HG02970 (cell line): Measurements from ENCODE around the gene TPRN.

ENCODE experiments used
- ATAC-seq: cut with Tn5 transposase; IDR thresholded peaks from one replicate; pipeline ENCODE4 v1.9.1; 2021; ENCODE audit warnings: mild to moderate bottlenecking, moderate library complexity, moderate number of reproducible peaks; ENCODE audit not compliant: unreplicated experiment, low FRiP score

The TPRN gene

DNA sequence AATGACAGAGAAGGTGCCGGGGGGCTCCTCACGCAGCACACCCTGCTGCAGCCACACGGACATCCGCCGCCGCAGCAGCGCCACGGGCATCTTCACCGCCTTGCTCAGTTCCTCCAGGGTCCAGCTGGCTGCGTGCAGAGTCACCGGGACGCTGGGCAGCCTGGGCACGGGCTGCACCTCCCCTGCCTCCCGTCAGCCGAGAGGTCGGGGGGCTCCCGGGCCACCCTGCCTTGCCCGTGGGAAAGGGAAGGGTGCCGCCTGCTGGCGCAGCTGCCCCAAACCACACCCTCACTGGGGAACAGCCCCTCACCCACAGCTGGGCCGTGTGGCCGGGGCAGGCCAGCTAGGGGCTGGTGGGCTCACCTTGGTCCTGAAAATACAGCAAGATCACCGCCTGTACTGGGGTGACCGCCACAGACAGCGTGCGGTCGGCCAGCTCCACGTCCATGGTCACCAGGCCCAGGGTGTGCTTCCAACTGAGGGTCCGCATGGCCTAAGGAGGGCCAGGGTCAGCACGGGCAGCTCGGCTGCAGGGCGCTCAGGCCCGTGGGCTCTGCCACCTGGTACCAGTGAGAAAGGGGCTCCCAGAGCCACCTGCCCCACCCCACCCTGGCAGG is 25.1 kb downstream of the TPRN start:
- no peak for ATAC-seq

DNA sequence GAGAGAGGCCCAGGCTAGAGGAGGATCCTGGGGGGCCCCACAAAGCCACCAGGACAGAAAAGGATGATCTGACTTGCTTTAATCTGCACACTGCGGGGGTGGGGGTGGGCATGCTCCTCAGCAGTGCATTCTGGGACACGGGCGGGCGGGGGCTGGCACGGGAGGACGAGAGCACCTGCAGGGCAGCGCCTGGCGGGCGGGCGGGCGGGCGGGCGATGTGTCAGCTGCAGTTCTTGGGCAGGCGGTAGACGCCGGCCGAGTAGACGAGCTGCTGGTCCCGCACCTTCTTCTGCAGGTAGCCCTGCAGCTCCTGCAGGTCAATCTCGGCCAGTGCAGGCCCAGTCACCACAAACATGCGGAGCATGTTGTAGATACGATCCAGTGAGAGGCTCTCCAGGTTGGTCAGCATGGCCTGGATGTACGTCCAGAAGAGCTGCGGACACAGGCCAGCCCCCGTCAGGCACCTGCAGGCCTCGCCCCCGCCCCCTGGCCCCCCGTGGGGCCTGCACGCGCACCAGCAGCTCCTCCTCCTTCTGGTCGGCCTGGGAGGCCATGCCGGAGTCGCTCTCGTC is 25.7 kb downstream of the TPRN start:
- ATAC-seq, result no peak

DNA sequence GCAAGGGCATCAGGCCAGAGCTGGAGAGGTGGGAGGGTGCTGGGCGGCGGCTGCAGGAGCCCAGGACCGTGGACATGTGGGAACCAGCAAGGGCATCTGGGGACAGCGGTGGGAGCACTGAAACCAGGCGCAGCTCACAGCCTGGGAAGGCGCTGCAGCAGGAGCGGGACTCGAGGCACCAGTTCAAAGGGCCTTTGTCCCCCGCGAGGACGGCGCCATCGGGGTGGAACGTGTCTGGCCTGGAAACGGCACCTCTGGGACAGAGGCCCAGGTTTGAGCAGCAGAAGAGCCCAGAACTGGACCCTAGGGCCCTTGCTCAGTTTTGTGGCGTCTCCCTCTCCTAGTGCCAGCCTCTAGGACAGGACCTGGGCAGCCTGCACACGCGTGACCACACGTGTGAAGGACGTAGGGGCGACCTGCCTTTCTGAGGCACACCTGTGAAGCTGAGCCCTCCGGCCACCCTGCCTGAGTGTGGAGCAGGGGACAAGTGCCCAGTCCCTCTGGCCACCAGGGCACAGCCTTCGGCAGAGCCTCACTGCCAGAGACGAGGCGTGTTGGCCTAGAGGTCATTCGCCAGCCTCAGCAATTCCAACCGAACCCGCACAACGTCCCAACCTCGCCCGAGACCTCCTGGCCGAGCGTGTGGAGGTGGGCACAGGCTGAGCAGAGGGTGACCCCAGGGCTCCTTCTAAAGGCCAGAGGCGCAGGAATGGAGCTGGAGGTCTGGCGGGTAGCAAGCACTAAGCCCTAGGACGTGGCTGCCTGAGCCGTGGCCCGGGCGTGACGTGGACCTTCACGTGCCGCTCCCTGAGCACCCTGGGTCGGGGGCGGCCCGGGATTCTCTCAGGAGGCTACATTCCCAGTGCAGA is 26.5 kb downstream of the TPRN start:
- no peak for ATAC-seq

DNA sequence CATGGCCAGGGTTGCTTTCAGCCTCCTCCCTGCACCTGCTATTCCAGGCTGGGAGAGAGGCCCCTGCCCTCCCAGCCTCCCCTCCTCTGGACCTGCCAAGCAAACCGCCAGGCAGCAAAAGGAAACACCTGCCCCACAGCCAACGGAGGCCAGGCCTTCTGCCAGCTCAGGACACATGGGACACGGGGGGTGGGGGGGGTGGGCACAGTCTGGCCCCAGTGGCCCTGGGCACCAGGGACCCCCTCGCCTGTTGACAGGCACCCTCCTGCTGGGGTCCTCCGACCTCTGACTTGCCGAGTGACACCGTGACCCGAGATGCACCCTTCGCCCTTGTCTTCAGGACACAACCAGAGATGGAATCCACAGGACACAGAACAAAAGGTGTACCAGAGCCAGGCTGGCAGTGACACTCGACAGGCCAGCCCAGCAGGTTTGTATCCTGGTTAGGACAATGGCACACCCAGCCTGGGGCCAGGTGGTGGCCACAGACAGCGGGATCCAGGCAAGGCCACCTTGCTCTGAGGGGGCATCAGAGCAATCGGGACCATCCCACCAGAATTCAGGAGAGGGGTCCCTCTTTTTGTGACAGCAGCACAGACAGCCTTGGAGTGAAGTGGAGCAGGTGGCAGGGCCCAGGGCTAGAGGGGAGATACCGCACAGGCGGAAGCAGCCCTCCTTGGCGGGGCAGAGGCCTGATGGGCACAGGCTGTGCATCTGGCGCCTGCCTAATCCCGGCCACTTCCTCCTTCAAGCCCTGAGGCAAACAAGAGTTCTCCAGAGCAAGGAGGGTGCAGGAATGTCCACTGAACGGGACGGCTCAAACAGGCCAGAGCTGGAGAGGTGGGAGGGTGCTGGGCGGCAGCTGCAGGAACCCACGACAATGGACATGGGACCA is 27.4 kb downstream of the TPRN start:
- no peak for ATAC-seq

DNA sequence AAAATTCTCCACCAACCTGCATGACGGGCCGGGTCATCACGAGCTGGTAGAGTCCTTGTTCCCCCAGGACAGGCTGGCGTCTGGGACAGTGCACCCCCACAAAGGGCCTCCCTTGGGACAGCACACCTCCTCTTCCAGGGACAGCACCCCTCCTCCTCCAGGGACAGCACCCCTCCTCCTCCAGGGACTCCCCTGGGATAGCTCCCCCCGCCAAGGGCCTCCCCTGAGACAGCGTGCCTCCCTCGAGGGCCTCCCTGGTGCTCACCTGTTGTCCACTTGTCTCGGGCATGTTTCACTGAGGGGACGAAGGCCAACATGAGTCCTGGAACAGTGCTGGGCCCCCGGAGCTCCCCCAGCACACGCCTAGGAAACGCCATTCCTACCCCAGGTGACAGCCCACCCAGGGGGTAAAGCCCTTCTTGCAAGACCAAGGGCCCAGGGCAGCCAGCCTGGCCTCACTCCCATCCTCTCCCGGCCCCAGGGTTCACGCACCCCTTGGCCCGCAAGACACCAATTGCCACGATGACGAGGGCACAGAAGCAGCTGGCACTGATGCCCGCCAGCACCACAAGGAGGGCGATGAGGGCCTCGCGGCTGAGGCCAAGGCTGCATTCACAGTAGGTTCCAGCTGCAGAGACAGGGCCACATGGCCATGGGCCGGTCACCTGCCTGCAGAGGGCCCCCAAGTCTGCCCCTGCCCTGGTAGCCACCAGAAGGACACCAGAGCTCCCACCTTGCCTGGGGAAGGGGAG is 29.2 kb downstream of the TPRN start:
- no peak for ATAC-seq

DNA sequence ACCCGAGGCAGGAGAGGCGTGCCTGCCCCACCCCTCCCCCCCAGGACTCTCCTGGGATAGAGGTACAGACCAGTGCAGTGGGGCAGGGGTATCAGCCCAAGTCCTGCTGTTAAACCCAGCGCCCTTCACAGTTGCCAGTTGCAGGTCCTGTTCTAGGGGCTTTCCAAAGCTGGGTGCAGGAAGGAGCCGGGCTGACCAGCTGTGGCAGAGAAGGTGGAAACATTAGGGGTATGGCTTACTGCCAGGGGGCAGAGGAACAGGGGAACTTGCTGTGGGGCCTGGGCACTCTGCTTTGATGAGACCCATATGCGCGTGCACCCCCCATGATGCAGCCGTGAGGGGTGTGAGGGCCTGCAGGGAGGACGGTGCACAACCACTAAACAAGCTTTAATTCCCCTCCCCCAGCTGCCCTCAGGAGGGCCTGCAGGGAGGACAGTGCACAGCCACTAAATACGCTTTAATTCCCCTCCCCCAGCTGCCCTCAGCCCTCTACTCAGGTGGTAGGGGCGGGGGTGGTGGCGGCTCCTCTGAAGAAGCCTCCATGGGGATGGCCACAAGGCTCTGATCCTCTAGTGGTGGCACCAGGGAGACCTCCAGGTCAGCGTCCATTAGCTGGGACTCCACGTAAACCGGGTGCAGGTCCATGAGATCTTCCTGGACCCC is 29.9 kb downstream of the TPRN start:
- ATAC-seq, result no peak

DNA sequence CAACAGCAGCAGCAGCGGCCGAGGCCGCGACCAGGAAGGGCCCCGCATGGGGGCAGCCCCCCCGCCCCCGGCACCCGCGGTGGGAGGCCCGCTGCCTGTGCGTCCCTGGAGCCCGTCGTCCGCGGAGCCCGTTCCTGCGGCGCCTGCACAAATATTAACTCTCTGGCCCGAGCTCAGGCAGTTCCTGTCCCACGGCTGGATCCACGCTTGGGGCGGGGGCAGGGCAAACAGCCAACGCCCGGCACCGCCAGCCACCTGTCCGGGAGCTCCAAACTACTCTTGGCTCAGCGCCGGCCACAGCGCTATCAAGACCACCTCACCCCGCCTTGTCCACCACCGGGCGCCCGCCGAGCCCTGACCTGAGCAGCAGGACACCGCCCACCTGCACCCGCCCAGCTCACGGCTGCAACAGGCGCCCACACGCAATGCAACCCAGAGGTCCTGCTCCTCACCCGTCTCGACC is 30.6 kb downstream of the TPRN start, which contains the start of gene LRRC26:
LRRC26 (minus strand) TSS at position 156 of the 463 bp plus-strand sequence; CDS start at position 48, 108 bp downstream.
- no peak for ATAC-seq

DNA sequence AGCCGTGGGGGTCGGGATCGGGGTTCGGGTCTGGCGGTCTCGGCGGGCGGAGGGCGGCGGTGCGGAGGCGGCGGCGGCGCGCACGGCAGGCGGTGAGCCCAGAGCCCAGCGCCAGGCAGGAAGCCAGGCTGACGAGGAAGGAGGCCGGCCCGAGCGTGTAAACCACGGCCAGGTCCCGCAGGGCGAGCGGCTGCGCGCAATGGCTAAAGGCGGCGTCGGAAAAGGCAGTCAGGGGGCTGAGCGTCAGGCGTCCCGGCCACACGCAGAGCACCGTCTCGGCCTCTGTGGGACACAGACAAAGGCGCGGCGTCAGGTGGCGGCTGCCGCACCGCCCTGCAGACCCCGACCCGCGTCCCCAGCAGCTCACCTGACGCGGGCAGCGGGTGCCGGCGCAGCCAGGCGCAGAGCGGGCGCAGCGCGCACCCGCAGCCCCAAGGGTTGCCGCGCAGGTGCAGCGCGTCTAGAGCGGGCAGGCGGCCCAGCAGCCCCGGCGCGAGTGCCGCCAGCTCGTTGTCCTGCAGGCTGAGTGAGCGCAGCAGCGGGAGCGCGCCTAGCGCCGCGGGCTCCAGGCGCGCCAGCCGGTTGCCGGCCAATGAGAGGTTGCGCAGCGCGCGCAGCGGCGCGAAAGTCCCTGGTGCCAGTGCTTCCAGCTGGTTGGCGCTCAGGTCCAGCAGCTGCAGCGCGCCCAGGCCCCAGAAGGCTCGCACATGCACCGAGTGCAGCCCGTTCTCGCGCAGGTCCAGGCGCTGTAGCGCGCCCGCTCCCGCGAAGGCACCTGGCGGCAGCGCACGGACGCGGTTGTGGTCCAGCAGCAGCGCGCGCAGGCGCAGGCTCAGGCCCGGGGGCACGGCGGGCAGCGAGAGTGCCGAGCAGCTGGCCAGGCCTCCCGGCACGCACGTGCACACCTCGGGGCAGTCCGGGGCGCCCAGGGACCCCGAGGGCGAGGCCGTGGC is 31.4 kb downstream of the TPRN start:
- ATAC-seq, result no peak

DNA sequence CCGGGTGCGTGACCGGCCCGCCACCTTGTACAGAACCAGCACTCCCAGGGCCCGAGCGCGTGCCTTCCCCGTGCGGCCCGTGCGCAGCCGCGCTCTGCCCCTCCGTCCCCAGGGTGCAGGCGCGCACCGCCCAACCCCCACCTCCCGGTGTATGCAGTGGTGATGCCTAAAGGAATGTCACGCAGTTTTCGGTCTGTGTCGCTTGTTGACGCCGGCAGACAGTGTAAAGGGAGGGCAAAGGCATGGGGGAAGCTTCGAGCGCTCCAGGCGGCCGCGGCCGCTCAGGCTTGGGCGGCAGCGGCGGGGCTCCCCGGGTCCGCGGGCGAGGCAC is 32.0 kb downstream of the TPRN start:
- ATAC-seq, result no peak

DNA sequence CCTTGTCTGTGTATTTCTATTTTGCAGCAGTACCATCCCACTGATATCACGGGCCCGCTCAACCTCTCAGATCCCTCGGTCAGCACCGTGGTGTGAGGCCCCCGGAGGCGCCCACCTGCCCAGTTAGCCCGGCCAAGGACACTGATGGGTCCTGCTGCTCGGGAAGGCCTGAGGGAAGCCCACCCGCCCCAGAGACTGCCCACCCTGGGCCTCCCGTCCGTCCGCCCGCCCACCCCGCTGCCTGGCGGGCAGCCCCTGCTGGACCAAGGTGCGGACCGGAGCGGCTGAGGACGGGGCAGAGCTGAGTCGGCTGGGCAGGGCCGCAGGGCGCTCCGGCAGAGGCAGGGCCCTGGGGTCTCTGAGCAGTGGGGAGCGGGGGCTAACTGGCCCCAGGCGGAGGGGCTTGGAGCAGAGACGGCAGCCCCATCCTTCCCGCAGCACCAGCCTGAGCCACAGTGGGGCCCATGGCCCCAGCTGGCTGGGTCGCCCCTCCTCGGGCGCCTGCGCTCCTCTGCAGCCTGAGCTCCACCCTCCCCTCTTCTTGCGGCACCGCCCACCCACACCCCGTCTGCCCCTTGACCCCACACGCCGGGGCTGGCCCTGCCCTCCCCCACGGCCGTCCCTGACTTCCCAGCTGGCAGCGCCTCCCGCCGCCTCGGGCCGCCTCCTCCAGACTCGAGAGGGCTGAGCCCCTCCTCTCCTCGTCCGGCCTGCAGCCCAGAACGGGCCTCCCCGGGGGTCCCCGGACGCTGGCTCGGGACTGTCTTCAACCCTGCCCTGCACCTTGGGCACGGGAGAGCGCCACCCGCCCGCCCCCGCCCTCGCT is 32.6 kb downstream of the TPRN start:
- no peak for ATAC-seq

DNA sequence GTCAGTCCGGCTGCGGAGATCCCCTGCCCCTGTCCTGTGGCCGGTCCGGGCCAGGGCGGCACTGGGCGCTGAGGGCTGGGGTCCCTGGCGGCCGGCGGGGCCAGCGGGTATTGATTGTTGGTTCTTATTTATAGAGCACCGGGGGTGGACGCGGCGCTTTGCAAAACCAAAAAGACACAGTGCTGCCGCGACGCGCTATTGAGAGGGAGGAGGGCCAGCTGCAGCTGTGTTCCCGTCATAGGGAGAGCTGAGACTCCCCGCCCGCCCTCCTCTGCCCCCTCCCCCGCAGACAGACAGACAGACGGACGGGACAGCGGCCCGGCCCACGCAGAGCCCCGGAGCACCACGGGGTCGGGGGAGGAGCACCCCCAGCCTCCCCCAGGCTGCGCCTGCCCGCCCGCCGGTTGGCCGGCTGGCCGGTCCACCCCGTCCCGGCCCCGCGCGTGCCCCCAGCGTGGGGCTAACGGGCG is 33.2 kb downstream of the TPRN start:
- no peak for ATAC-seq

DNA sequence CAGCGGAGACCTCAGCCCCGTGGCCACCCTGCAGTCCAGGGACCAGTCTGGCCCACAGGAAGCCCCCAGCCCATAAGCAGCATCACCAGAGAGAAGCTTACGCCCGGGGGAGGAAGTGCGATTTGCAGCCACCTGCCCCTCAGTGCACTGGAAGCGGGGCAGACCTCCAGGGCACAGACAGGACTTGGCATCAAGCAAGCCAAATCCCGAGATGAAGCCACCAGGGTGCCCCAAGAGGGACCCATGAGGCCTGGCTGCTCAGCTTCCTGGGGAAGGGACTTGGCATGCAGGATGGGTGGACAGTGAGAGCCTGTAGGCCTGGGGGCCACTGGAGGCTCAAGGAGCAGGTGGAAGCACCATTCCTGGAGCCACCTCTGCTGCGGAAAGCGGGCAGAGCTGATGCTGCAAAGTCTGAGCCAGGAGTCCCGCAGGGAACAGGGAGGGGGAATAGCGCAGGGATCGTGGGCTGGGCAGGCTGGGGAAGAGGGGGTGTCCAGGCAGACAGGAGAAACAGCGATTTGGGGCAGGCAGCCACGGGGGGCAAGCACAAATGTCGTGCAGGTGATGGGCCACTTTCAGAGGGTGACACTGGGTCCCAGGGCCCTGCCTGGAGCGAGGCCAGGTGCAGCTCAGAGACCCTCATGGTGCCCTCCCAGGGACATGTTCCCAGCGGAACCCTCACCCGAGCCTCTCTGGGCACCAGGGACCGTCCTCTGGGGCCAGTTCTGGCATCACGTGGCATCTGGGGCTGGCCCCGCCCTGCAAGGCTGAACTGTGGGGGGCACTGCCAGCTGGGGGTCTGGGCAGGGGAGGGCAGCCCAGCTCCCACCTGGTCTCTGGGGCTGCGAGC is 33.9 kb downstream of the TPRN start:
- no peak for ATAC-seq

DNA sequence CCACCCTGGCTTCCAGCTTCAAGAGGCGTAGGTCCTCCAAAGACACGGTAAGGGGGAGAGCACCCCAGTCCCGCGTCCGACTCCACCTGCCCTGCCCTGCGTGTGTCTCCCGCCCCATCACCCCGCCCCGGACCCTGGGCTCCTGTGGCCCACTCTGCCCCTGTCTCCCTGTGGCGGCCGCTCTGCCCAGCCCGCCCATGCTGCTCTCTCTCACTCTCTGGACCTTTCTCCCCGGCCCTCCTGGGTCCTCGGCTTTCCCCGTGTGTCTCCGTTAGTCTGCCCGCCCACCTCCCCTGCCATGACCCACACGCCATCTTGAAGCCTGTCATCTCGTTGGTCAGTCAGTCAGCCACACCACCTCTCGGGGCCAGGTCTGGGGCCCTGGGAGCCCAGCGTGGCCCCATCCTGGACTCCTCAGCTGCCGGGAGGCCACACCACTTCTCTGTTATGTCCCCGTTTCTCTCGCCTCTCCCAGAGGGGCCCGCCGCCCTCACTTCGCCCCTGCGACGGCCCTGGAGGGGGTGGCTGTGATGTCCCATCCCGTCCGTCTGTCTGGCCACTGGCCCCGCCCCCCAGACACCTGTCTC is 35.2 kb downstream of the TPRN start:
- no peak for ATAC-seq

DNA sequence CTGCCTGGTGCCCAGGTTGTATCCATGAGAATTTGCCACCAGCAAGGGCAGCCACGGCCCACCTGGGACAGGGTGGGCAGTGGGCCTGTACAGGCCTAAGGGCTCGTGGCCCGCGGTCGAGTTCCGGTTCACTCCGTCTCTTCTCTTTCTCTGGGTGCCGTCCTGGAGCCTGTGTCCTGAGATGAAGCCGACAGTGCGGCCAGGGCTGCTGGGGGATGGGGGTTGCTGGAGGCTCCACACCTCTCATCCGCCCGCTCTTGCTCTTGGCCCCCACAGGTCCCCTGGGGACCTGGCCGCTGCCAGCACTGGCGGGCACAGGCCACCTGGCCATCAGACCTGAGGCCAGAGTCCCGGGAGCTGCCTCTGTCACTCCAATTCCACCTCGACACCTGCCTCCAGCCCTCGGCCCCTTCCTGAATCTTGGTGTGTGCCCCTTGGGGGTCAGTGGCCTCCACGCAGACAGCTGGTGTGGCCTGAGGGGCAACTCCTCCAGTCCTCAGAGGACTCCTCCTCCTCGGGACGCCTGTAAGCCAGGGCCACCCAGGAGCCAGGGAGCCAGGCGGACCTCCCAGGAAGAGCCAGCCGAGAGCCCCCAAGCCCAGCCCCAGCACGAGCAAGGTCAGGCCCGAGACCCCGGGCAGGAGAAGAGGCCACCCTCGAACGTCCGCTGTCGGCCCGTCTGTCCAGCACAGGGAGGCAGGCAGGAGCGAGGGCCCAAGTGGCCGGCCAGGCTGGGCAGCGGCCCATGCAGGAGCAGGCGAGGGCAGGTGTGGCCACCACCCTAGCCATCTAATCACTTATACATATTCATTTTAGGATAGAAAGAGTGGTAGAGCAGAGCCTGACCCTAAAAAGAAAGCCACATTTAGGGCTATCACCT is 35.9 kb downstream of the TPRN start:
- no peak for ATAC-seq

DNA sequence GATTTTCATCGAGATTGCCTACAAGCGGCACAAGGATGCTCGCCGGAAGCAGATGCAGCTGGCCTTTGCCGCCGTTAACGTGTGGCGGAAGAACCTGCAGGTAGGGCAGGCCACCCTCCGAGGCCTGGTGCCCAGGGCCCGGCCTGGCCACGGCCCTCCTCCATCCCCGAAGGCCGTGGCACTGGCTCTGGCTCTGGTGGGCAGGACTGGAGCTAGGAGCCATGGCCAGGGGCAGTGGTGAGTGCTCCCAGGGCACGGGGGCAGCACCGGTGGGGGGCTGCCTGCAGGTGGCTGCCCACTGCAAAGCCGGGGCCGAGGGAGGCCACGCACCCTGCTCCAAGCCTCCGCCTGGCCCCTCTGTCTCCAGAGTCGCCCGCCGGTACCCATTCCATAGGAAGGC is 36.7 kb downstream of the TPRN start:
- no peak for ATAC-seq
